GM19324 (cell line): ENCODE results near the gene RASGRP4.
"Not testable (repeated sequence)": the region's sequence is repeated elsewhere in the genome, so short reads cannot be mapped to it uniquely, and the experiment has no call there.

Experiments used
- ATAC-seq: cut with Tn5 transposase; IDR thresholded peaks from one replicate; pipeline ENCODE4 v1.9.1; 2021; ENCODE audit warnings: mild to moderate bottlenecking, moderate library complexity; ENCODE audit not compliant: unreplicated experiment, low FRiP score

The RASGRP4 gene

GRCh38 chr19:38425810-38426466 lies at the start of gene RASGRP4:
TSS of gene RASGRP4 (minus strand) at chr19:38426219. CDS start at chr19:38426091, 128 bp downstream.
- ATAC-seq = no peak

GRCh38 chr19:38475176-38475575 lies 49.2 kb upstream of the RASGRP4 start:
- no peak for ATAC-seq

- no peak for ATAC-seq
These were observed 47.2 kb upstream of the RASGRP4 start for GRCh38 chr19:38473201-38473600.

- ATAC-seq = not testable (repeated sequence)
These were observed 46.7 kb upstream of the RASGRP4 start for GRCh38 chr19:38472725-38473124.

GRCh38 chr19:38470788-38471480 lies 44.9 kb upstream of the RASGRP4 start:
- no peak for ATAC-seq

- ATAC-seq = no peak
These were observed 43.1 kb upstream of the RASGRP4 start for GRCh38 chr19:38469151-38469550.

GRCh38 chr19:38467541-38468525 lies 41.8 kb upstream of the RASGRP4 start:
- ATAC-seq = no peak

- no peak for ATAC-seq
These were observed 40.0 kb upstream of the RASGRP4 start for GRCh38 chr19:38466050-38466449.

- no peak for ATAC-seq
These were observed 38.5 kb upstream of the RASGRP4 start for GRCh38 chr19:38464421-38465082.

GRCh38 chr19:38463365-38463764 lies 37.3 kb upstream of the RASGRP4 start:
- ATAC-seq = no peak

- ATAC-seq = no peak
These were observed 33.0 kb upstream of the RASGRP4 start for GRCh38 chr19:38458991-38459390.

GRCh38 chr19:38457690-38458405 lies 31.8 kb upstream of the RASGRP4 start:
- ATAC-seq = no peak

GRCh38 chr19:38457202-38457601 lies 31.2 kb upstream of the RASGRP4 start:
- no peak for ATAC-seq

GRCh38 chr19:38455031-38455430 lies 29.0 kb upstream of the RASGRP4 start:
- no peak for ATAC-seq

GRCh38 chr19:38453596-38453995 lies 27.6 kb upstream of the RASGRP4 start:
- ATAC-seq = no peak

GRCh38 chr19:38452430-38453366 lies 26.7 kb upstream of the RASGRP4 start:
- no peak for ATAC-seq

GRCh38 chr19:38451629-38452028 lies 25.6 kb upstream of the RASGRP4 start:
- ATAC-seq = no peak

- no peak for ATAC-seq
These were observed 25.0 kb upstream of the RASGRP4 start for GRCh38 chr19:38451036-38451435.

GRCh38 chr19:38449518-38449917 lies 23.5 kb upstream of the RASGRP4 start:
- no peak for ATAC-seq
